HFF-Myc (cell line): ENCODE results near the gene CYP27C1.

Experiments used
- DNase-seq: peaks from one replicate; pipeline ENCODE4 v3.0.0-alpha.2; 2011; ENCODE audit warnings: low read depth; ENCODE audit errors: extremely low read depth
- H3K4me3 ChIP-seq: replicated peaks from 2 replicates; pipeline ENCODE4 v1.5.1; 2011; ENCODE audit warnings: low read depth, mild to moderate bottlenecking, control low read depth, low read length
- CTCF ChIP-seq: IDR thresholded peaks from 2 replicates; pipeline ENCODE4 v1.5.1; 2012; ENCODE audit warnings: mild to moderate bottlenecking, low read depth, low read length, control low read depth; ENCODE audit errors: missing control alignments

CYP27C1 gene

DNA sequence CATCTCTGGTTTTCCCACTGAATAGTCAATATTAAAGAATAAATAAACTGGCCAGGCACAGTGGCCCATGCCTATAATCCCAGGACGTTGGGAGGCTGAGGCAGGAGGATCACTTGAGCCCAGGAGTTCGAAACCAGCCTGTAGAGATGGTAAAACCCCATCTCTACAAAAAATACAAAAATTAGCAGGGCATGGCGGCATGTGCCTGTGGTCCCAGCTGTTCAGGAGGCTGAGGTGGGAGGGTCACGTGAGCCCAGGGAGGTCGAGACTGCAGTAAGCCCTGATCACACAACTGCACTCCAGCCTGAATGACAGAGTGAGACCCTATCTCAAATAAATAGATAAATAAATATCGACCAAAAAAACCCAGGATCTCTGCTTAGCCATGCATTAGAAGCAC lies 63.0 kb downstream of the CYP27C1 start:
- DNase-seq, result no peak
- no peak overlapping the region for H3K4me3 ChIP-seq
- TF ChIP-seq CTCF, result no peak

- TF ChIP-seq CTCF, result no peak
- no peak for DNase-seq
- H3K4me3 ChIP-seq, result no peak overlapping the region
Measured at GRCh38 chr2:127155947-127156346, 64.2 kb downstream of the CYP27C1 start.

DNA sequence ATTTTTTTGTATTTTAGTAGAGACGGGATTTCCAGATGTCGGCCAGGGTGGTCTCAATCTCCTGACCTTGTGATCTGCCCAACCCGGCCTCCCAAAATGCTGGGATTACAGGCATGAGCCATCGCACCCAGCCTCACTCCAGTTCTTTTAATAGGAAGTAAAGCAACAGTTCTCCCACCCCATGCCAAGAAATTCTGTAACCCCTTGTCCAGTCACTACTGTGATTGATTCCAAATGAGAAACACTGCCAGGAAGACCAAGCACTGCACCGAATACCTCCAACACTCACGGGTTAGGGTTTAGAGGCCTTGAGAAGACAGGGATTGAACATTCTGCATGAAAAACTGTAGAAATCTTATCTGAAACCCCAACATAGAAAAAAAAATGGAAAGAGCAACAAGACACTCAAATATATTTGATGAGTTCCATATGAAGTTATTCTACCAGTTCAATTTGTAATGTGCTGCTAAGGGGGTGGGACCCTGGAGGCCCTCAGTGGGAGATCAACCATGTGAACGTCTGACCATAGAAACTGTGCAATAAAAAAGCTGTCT lies 65.0 kb downstream of the CYP27C1 start:
- DNase-seq, result no peak
- H3K4me3 ChIP-seq, result no peak overlapping the region
- TF ChIP-seq CTCF, result no peak

DNA sequence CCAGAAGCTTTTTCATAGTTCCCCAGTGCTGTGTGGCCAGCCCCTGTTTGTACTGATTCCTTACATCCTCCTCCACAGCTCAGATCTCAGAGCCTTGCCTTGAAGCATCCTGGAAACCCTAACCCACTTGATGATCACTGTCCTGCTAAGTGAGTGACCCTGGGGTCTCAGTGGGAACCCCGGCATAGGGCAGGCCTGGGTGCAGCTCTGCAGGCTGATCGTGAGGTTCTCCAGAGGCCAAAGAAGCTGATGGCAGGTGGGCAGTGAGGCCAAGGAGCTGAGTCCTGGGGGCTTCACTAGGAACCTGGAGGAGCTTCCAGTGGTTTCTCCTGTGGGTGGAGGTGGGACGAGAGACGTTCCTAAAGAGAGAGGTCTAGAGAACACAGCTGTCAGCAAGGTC lies 65.7 kb downstream of the CYP27C1 start:
- no peak overlapping the region for H3K4me3 ChIP-seq
- no peak for DNase-seq
- TF ChIP-seq CTCF, result no peak

DNA sequence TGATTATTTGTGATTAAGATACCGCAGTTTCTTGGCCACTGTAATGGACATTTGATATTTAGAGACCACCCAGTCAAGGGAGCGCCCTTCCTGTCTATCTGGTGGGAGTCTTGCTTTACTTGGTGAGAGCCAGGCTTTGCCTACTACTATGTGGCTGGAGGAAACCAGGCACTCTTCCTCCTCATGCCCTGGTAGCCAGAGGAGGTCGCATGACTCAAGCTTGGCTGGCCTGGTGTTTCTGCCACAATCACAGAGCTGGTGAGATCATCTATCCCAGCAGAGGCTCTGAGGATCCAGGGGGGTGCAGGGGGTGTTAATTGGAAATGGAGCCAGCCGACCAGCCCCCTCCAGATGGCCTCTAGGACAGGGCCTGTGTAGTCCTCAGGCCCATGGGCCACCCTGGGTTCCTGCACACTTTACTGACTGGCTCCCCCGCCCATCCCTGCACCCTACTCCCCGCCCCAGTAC lies 66.4 kb downstream of the CYP27C1 start:
- no peak overlapping the region for H3K4me3 ChIP-seq
- no peak for TF ChIP-seq CTCF
- DNase-seq, result no peak

DNA sequence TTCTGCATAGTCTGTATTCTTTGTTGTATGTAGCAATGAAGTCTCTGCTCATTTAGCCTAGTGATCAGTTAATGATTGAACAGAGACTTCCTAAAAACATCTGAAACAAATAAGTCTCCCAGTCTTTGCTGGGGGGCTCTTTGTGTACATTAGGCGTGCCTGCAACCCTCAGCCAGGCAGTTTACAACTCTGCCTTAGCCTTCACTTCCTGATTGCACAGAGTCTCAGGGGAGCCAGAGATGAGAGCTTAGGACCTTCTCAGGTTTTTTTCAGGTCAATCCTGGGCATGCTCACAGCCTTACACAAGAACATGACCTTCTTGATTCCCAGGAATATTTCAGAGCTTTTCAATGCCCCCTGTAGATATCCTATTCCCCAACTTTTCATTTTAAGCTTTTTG lies 69.1 kb downstream of the CYP27C1 start:
- no peak for DNase-seq
- no peak for TF ChIP-seq CTCF
- H3K4me3 ChIP-seq, result no peak overlapping the region

- TF ChIP-seq CTCF, result no peak
- DNase-seq, result peak; percentile 82
- no peak overlapping the region for H3K4me3 ChIP-seq
Measured at GRCh38 chr2:127149384-127149783, 70.7 kb downstream of the CYP27C1 start.
